HCT116 (cell line): ENCODE measurements around the gene PCSK6. TPM values are rescaled to one million over a fixed set of nuclear protein-coding genes. Genes with fewer than 3 reads are reported as not detected.

ENCODE experiments used
- ATAC-seq: fragments of 200-7000 bp; cut with Tn5 transposase; 2 replicates; pipeline ENCODE4 v1.9.1; 2020; ENCODE audit warnings: mild to moderate bottlenecking, moderate library complexity
- BruUV-seq: library from RNA; stranded (reverse); fragments of 400-500 nt; replicated peaks from 2 replicates; lab custom pipeline; 2021; lab: Mats Ljungman, UMichigan
- CTCF ChIA-PET: fragments of 300-600 bp; sonication (Branson Sonifier 250); formaldehyde crosslinking; loops from one replicate; lab custom pipeline; 2021; ENCODE audit warnings: antibody characterized with exemption; lab: Charles Lee
- POLR2A ChIA-PET: fragments of 300-600, 350-600 bp; sonication (Branson Sonifier 250); formaldehyde crosslinking; loops from one replicate; lab custom pipeline; 2021; ENCODE audit warnings: antibody characterized with exemption; lab: Charles Lee
- RAD21 ChIA-PET, 2 experiments: fragments of 300-600 bp; sonication (Branson Sonifier 250); formaldehyde crosslinking; loops; one replicate each; lab custom pipeline; 2023; ENCODE audit warnings: low total read pairs in 2 of 2; ENCODE audit not compliant: uncharacterized antibody in 2 of 2, unreplicated experiment in 2 of 2, low non-redundant PET in 1 of 2; lab: Charles Lee
- DNase-seq: peaks from one replicate; pipeline ENCODE4 v3.0.0-alpha.2; 2010; ENCODE audit warnings: low read depth, low spot score
- H2AFZ ChIP-seq: fragments of 200-600 bp; shearing (Covaris generic), sonication (generic); 2 replicates; pipeline ENCODE4 v1.6.1; 2017; ENCODE audit warnings: low read depth, mixed run types, mixed read lengths, antibody characterized with exemption, low read length; ENCODE audit not compliant: poor library complexity, severe bottlenecking
- H3K27ac ChIP-seq: 2 replicates; pipeline ENCODE4 v1.5.1; 2012; ENCODE audit warnings: low read depth, low read length
- H3K27me3 ChIP-seq: fragments of 200-600 bp; sonication (generic); 2 replicates; pipeline ENCODE4 v1.6.1; 2016; ENCODE audit warnings: mixed run types, low read length, mixed read lengths; ENCODE audit not compliant: insufficient read depth
- H3K36me3 ChIP-seq, 2 experiments: fragments of 200-500 bp in 1 of 2; fragments of 200-600 bp in 1 of 2; sonication (Bioruptor generic) in 1 of 2; sonication (generic) in 1 of 2; 2 replicates each; pipeline versions ENCODE4 v1.5.1 to v1.6.1; 2014 to 2016; ENCODE audit warnings: low read length in 2 of 2, inconsistent platforms in 1 of 2, mixed read lengths in 1 of 2, mixed run types in 1 of 2; ENCODE audit not compliant: insufficient read depth in 2 of 2, control insufficient read depth in 1 of 2
- H3K4me1 ChIP-seq, 2 experiments: fragments of 200-600 bp in 1 of 2; sonication (generic) in 1 of 2; 2 replicates each; pipeline versions ENCODE4 v1.5.1 to v1.6.1; 2012 to 2017; ENCODE audit warnings: low read length in 2 of 2, inconsistent platforms in 1 of 2, mild to moderate bottlenecking in 1 of 2, mixed read lengths in 1 of 2, mixed run types in 1 of 2, moderate library complexity in 1 of 2; ENCODE audit not compliant: insufficient read depth in 2 of 2, control insufficient read depth in 1 of 2
- H3K4me2 ChIP-seq: fragments of 200-600 bp; sonication (generic); 2 replicates; pipeline ENCODE4 v1.6.1; 2017; ENCODE audit warnings: mixed run types, low read length, mixed read lengths
- H3K4me3 ChIP-seq, 2 experiments: fragments of 200-600 bp in 1 of 2; sonication (generic) in 1 of 2; replicated peaks in 1 of 2; 2 replicates each; pipeline ENCODE4 v1.5.1; 2011 to 2016; ENCODE audit warnings: low read length in 2 of 2, control low read depth in 1 of 2, low read depth in 1 of 2, mild to moderate bottlenecking in 1 of 2, mixed read lengths in 1 of 2, mixed run types in 1 of 2
- H3K79me2 ChIP-seq: fragments of 200-600 bp; sonication (generic); 2 replicates; pipeline ENCODE4 v1.6.1; 2017; ENCODE audit warnings: mild to moderate bottlenecking, mixed run types, low read length, moderate library complexity, mixed read lengths; ENCODE audit not compliant: insufficient read depth
- H3K9ac ChIP-seq: fragments of 200-600 bp; sonication (generic); 2 replicates; pipeline ENCODE4 v1.6.1; 2016; ENCODE audit warnings: low read length, mixed read lengths
- H3K9me2 ChIP-seq: fragments of 200-600 bp; sonication (generic), shearing (Covaris generic); 2 replicates; pipeline ENCODE4 v1.6.1; 2017; ENCODE audit warnings: mixed run types, mild to moderate bottlenecking, moderate library complexity; ENCODE audit not compliant: insufficient read depth
- H3K9me3 ChIP-seq, 2 experiments: fragments of 200-500 bp in 1 of 2; fragments of 200-600 bp in 1 of 2; sonication (Bioruptor generic) in 1 of 2; sonication (generic) in 1 of 2; 2 replicates each; pipeline ENCODE4 v1.6.1; 2014 to 2017; ENCODE audit warnings: low read length in 2 of 2, mixed read lengths in 2 of 2, inconsistent platforms in 1 of 2, low read depth in 1 of 2, mild to moderate bottlenecking in 1 of 2, mixed run types in 1 of 2, moderate library complexity in 1 of 2; ENCODE audit not compliant: control insufficient read depth in 1 of 2, insufficient read depth in 1 of 2
- H4K20me1 ChIP-seq: fragments of 200-600 bp; sonication (generic), shearing (Covaris generic); 2 replicates; pipeline ENCODE4 v1.6.1; 2017; ENCODE audit warnings: mixed run types, mild to moderate bottlenecking, moderate library complexity; ENCODE audit not compliant: insufficient read depth
- CBX3 ChIP-seq: IDR thresholded peaks from 2 replicates; pipeline ENCODE4 v1.6.1; 2012; ENCODE audit warnings: low read depth
- ELF1 ChIP-seq: IDR thresholded peaks from 2 replicates; pipeline ENCODE4 v1.6.1; 2012; ENCODE audit warnings: low read depth, borderline replicate concordance
- EZH2 ChIP-seq: fragments of 200-600 bp; sonication (generic); IDR thresholded peaks from 2 replicates; pipeline ENCODE4 v1.6.1; 2017; ENCODE audit warnings: antibody characterized with exemption, mixed run types
- FOSL1 ChIP-seq: IDR thresholded peaks from 2 replicates; pipeline ENCODE4 v1.6.1; 2012; ENCODE audit warnings: low read depth
- JUND ChIP-seq: IDR thresholded peaks from 2 replicates; pipeline ENCODE4 v1.6.1; 2012
- POLR2A ChIP-seq: IDR thresholded peaks from 2 replicates; pipeline ENCODE4 v1.7.0; 2011; ENCODE audit warnings: borderline replicate concordance; ENCODE audit not compliant: insufficient read depth, insufficient read length; ENCODE audit errors: extremely low read depth
- POLR2AphosphoS5 ChIP-seq: IDR thresholded peaks from 2 replicates; pipeline ENCODE4 v1.6.1; 2011; ENCODE audit warnings: mild to moderate bottlenecking, low read depth, low read length, moderate library complexity
- RAD21 ChIP-seq: IDR thresholded peaks from 2 replicates; pipeline ENCODE4 v1.6.1; 2012; ENCODE audit warnings: low read depth, mild to moderate bottlenecking
- SRF ChIP-seq: IDR thresholded peaks from 2 replicates; pipeline ENCODE4 v1.6.1; 2012; ENCODE audit warnings: low read depth
- TCF7L2 ChIP-seq: IDR thresholded peaks from 2 replicates; pipeline ENCODE4 v1.7.0; 2011; ENCODE audit warnings: borderline replicate concordance, inconsistent platforms; ENCODE audit not compliant: insufficient read depth, insufficient read length; ENCODE audit errors: extremely low read depth
- ZBTB33 ChIP-seq: IDR thresholded peaks from 2 replicates; pipeline ENCODE4 v1.6.1; 2011; ENCODE audit warnings: mild to moderate bottlenecking, low read length, moderate library complexity; ENCODE audit not compliant: insufficient replicate concordance; ENCODE audit errors: extremely low read depth
- ZFX ChIP-seq: fragments of 450-650 bp; IDR thresholded peaks from 2 replicates; pipeline ENCODE4 v1.6.1; 2017
- intact Hi-C: fragments of 100-400 bp; cut with micrococcal nuclease; formaldehyde crosslinking; loops from 2 replicates; pipeline ENCODE4 v1.10.0; 2022
- total RNA-seq: library from RNA; stranded (reverse); gene quantifications from one replicate; pipeline ENCODE4 v1.2.1, GENCODE V29; 2021; ENCODE audit not compliant: unreplicated experiment
- TF ChIP-seq, protein P1 (sequence below), 3 experiments: fragments of 200-600 bp in 1 of 3; sonication (generic) in 1 of 3; IDR thresholded peaks in 2 of 3; conservative IDR thresholded peaks in 1 of 3; 2 replicates each; pipeline ENCODE4 v1.5.1; 2012 to 2017; ENCODE audit warnings: low read depth in 2 of 3, low read length in 2 of 3, antibody characterized with exemption in 1 of 3, borderline replicate concordance in 1 of 3, control low read depth in 1 of 3, mild to moderate bottlenecking in 1 of 3, mixed read lengths in 1 of 3, mixed run types in 1 of 3, moderate library complexity in 1 of 3; ENCODE audit not compliant: insufficient read depth in 1 of 3
- TF ChIP-seq, protein P2 (sequence below): IDR thresholded peaks from 2 replicates; pipeline ENCODE4 v1.6.1; 2012; ENCODE audit warnings: low read depth
- TF ChIP-seq, protein P3 (sequence below): IDR thresholded peaks from 2 replicates; pipeline ENCODE4 v1.6.1; 2012

The PCSK6 gene
- total RNA-seq, 1 experiment from 2014 or later: 13.5 TPM

GRCh38 chr15:101456057-101456739, 33.3 kb downstream of the PCSK6 start (continued):
- TF ChIP-seq, protein P1, sequence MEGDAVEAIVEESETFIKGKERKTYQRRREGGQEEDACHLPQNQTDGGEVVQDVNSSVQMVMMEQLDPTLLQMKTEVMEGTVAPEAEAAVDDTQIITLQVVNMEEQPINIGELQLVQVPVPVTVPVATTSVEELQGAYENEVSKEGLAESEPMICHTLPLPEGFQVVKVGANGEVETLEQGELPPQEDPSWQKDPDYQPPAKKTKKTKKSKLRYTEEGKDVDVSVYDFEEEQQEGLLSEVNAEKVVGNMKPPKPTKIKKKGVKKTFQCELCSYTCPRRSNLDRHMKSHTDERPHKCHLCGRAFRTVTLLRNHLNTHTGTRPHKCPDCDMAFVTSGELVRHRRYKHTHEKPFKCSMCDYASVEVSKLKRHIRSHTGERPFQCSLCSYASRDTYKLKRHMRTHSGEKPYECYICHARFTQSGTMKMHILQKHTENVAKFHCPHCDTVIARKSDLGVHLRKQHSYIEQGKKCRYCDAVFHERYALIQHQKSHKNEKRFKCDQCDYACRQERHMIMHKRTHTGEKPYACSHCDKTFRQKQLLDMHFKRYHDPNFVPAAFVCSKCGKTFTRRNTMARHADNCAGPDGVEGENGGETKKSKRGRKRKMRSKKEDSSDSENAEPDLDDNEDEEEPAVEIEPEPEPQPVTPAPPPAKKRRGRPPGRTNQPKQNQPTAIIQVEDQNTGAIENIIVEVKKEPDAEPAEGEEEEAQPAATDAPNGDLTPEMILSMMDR (IDR thresholded peaks at IDR 0.05 in 2 of 3, conservative IDR thresholded peaks at IDR 0.05 in 1 of 3; ENCODE audit: borderline replicate concordance in 1 of 3, insufficient read depth in 1 of 3, low read depth in 2 of 3, low read length in 2 of 3): no peak
- no peak for TF ChIP-seq ZFX

- H3K9me3 ChIP-seq: no peaks in the 10 kb centered on the region
- intact Hi-C loops: no loop called here
- BruUV-seq: no TSS peak
- POLR2A ChIA-PET: no interaction called here
- RAD21 ChIA-PET: no interaction called here
- no peaks in the 10 kb centered on the region for H3K36me3 ChIP-seq
- DNase-seq: no peak
- no peak overlapping the region for H3K4me3 ChIP-seq
- H3K4me1 ChIP-seq: no peaks in the 10 kb centered on the region
- H4K20me1 ChIP-seq: no peaks in the 10 kb centered on the region
- no peaks in the 10 kb centered on the region for H3K27me3 ChIP-seq
- CTCF ChIA-PET: no interaction called here
- H3K79me2 ChIP-seq: peaks cover 5% of the 10 kb centered on the region; the same call in 1 of the 2 replicates
- no peak overlapping the region for H2AFZ ChIP-seq
- no peaks in the 10 kb centered on the region for H3K9me2 ChIP-seq
- H3K4me2 ChIP-seq: no peak overlapping the region
- ATAC-seq: no peak; the same call in 1 of the 2 replicates
- no peak overlapping the region for H3K9ac ChIP-seq
- no peak overlapping the region for H3K27ac ChIP-seq
- TF ChIP-seq, protein P2, sequence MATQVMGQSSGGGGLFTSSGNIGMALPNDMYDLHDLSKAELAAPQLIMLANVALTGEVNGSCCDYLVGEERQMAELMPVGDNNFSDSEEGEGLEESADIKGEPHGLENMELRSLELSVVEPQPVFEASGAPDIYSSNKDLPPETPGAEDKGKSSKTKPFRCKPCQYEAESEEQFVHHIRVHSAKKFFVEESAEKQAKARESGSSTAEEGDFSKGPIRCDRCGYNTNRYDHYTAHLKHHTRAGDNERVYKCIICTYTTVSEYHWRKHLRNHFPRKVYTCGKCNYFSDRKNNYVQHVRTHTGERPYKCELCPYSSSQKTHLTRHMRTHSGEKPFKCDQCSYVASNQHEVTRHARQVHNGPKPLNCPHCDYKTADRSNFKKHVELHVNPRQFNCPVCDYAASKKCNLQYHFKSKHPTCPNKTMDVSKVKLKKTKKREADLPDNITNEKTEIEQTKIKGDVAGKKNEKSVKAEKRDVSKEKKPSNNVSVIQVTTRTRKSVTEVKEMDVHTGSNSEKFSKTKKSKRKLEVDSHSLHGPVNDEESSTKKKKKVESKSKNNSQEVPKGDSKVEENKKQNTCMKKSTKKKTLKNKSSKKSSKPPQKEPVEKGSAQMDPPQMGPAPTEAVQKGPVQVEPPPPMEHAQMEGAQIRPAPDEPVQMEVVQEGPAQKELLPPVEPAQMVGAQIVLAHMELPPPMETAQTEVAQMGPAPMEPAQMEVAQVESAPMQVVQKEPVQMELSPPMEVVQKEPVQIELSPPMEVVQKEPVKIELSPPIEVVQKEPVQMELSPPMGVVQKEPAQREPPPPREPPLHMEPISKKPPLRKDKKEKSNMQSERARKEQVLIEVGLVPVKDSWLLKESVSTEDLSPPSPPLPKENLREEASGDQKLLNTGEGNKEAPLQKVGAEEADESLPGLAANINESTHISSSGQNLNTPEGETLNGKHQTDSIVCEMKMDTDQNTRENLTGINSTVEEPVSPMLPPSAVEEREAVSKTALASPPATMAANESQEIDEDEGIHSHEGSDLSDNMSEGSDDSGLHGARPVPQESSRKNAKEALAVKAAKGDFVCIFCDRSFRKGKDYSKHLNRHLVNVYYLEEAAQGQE: no peak
- no peak for TF ChIP-seq JUND
- TF ChIP-seq EZH2: no peak
- no peak for TF ChIP-seq POLR2AphosphoS5
- TF ChIP-seq SRF: no peak
- no peak for TF ChIP-seq ZFX
- no peak for TF ChIP-seq TCF7L2
- TF ChIP-seq, protein P3, sequence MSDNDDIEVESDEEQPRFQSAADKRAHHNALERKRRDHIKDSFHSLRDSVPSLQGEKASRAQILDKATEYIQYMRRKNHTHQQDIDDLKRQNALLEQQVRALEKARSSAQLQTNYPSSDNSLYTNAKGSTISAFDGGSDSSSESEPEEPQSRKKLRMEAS: no peak
- TF ChIP-seq CBX3: no peak
- TF ChIP-seq ELF1: no peak
- no peak for TF ChIP-seq POLR2A
- TF ChIP-seq ZBTB33: no peak
- no peak for TF ChIP-seq RAD21
- TF ChIP-seq FOSL1: no peak
These were observed 34.0 kb downstream of the PCSK6 start for GRCh38 chr15:101455291-101456025.
